Activated CD4-positive, alpha-beta T cell treated with anti-CD3 and anti-CD28 coated beads, Interleukin-2, amount 10 ng/mL, durations not matched to agents 24 days and 14 days (primary cell): ENCODE measurements around the gene PTMA. TPM values are rescaled to one million over a fixed set of nuclear protein-coding genes. Genes with fewer than 3 reads are reported as not detected.

ENCODE experiments used
- DNase-seq: peaks from one replicate; pipeline ENCODE4 v3.0.0; 2022
- H3K27ac Mint-ChIP-seq: one replicate; pipeline ENCODE4 v1.8.0; 2022; ENCODE audit warnings: mild to moderate bottlenecking, mixed read lengths
- H3K27me3 Mint-ChIP-seq: one replicate; pipeline ENCODE4 v1.8.0; 2022; ENCODE audit warnings: mixed read lengths
- H3K36me3 Mint-ChIP-seq: one replicate; pipeline ENCODE4 v1.8.0; 2022; ENCODE audit warnings: low read depth, mild to moderate bottlenecking, mixed read lengths
- H3K4me1 Mint-ChIP-seq: one replicate; pipeline ENCODE4 v1.8.0; 2021; ENCODE audit warnings: mixed read lengths
- H3K4me3 Mint-ChIP-seq: one replicate; pipeline ENCODE4 v1.8.0; 2022; ENCODE audit warnings: mild to moderate bottlenecking, moderate library complexity, mixed read lengths
- H3K9me3 Mint-ChIP-seq: one replicate; pipeline ENCODE4 v1.8.0; 2021; ENCODE audit warnings: mixed read lengths
- intact Hi-C: fragments of 100-400 bp; cut with micrococcal nuclease; formaldehyde crosslinking; loops from one replicate; pipeline ENCODE4 v1.15.1; 2023
- total RNA-seq: library from RNA; stranded (reverse); gene quantifications from 2 replicates; pipeline ENCODE4 v1.2.3, GENCODE V29; 2022

PTMA gene
- total RNA-seq, 1 donor from 2014 or later = 2,379 TPM

DNA sequence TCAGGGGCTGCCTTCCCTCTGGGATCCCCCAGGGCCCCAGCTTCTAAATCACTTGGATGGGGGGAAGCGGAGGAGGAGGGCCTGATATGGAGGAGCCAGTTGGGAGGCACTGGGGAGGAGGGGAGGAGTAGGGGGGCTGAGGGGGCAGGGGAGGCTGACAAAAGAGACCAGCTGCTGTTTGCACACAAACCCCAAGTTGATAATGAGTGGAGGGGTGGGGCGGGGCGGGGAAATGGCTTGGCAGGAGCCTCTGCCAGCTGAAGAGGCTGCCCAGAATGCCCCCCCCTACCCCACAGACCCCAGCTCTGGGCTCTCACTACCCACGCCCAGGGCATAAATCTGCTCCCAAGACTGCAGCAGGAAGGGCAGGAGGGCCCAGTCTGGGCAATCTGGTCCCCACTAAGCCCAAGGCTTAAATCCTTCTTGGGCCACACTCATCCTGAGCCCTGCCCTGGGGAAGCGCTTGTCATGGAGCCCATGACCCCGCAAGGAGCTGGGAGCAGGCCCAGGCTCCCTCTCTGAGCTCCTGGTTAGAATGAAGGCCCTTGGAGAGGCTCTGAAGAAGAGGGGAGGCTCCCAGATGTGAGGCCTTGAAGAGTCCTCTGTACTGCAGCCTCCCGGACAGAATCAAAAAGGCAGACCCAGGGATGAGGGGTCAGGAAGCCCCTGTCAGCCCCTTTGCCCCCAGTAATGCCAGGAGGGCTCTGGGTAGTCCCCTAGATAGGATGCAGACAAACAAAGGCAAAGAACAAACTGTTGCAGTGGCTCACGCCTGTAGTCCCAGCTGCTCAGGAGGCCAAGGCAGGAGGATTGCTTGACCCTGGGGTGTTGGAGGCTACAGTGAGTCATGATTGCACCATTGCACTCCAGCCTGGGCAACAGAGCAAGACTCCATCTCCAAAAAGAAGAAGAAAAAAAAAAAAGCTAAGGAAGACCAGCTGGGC is 24.8 kb upstream of the PTMA start:
- no peak overlapping the region for H3K27ac Mint-ChIP-seq
- no peaks in the 10 kb centered on the region for H3K36me3 Mint-ChIP-seq
- no peak overlapping the region for H3K4me3 Mint-ChIP-seq
- no peaks in the 10 kb centered on the region for H3K9me3 Mint-ChIP-seq
- peaks cover 20% of the 10 kb centered on the region for H3K27me3 Mint-ChIP-seq
- no peak for DNase-seq
- intact Hi-C loops = no loop called here
- H3K4me1 Mint-ChIP-seq = peaks cover 5% of the 10 kb centered on the region

DNA sequence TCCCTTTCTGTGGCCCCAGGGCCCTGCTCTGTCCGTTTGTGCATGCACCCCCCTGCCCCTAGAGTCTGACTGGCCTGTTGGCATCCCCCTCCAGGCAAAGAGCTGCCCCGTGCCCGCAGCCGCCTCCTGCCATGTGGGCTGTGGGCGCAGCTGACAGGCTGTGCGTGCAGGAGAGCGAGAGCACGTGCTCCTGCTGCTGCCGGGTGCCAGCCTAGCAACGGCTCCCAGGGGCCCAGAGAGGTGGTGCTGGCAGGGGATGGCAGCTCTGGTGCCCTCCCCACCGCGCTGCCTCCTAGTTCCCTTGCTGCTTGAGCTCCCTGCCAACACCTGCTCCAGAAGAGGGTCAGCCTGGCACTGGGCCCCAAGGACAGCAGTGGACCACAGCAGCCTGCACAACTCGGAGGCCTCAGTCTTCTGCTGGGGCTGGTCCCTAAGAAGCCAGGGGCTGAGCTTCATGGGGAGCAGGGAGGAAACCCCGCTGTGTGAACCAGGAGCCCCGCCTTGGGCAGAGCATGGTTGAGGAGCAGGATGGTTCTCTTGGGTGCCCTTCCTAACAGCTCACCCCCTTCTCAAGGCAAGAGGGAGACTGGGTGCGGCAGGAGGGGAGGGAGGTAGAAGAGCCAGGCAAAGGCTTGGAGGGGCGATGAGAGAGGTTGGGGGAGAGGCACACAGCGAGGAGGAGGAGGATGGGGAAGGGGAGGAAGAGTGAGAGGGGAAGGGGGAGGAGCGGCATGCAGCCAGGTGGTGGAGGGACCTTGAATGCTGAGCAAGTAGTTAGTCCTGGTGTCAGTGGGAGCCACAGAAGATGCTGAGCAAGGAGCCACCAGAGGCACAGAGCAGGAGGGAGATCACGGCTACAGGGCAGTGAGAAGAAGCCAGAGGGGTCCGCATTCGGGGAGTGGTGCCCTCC is 23.8 kb upstream of the PTMA start:
- H3K27ac Mint-ChIP-seq = no peak overlapping the region
- H3K36me3 Mint-ChIP-seq = no peaks in the 10 kb centered on the region
- peaks cover 5% of the 10 kb centered on the region for H3K4me1 Mint-ChIP-seq
- no peak overlapping the region for H3K4me3 Mint-ChIP-seq
- H3K9me3 Mint-ChIP-seq = no peaks in the 10 kb centered on the region
- DNase-seq = no peak
- intact Hi-C loops = no loop called here
- H3K27me3 Mint-ChIP-seq = peaks cover 18% of the 10 kb centered on the region

DNA sequence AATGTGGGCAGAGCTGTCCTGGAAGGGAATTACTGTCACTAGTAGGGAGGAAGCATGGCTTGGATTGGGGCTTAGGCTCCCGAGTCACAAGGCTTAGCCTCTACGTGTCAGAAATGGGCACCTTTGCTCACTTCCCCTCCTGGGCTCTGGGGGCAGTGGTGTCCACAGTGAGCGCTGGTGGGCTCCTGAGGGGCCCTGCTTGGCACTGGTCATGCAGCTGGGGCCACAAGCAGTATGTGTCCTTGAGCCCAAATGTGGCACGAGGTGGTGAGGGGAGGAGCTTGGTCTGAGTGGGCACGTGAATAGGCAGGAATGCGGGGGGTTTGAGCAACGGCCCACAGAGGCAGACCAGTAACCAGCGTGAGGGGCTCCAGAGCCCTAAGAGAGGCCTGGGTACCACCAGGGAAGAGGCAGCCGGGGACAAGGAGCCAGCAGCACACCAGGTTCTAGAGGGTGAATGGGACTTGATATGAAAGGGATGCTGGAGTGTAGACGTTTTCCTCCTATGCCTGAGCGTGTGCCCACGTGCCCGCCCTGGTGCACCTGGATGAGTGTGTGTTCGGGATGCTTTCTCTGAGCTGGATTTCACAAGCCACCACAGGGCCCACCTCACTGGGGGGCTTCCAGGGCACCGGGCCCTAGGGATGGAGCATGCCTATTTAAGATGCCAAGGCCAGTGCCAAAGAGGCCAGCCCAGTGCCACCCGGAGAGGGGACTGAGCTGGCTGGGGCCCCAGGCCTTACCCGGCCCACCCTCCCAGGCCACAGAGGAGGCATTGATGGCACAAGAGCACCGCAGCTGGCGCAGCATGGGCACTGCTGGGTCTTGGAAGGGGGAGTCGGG is 22.8 kb upstream of the PTMA start:
- intact Hi-C loops = loop anchor here (2.0 kb wide), 1 partner anchor 21 kb away; no protein-coding TSS in a partner anchor
- no peak for DNase-seq
- Mint-ChIP-seq H3K9me3 (no peaks in the 10 kb centered on the region), H3K27me3 (peaks cover 15% of the 10 kb centered on the region), H3K4me3 (no peak overlapping the region), H3K36me3 (no peaks in the 10 kb centered on the region), H3K4me1 (peaks cover 5% of the 10 kb centered on the region), H3K27ac (no peak overlapping the region)

DNA sequence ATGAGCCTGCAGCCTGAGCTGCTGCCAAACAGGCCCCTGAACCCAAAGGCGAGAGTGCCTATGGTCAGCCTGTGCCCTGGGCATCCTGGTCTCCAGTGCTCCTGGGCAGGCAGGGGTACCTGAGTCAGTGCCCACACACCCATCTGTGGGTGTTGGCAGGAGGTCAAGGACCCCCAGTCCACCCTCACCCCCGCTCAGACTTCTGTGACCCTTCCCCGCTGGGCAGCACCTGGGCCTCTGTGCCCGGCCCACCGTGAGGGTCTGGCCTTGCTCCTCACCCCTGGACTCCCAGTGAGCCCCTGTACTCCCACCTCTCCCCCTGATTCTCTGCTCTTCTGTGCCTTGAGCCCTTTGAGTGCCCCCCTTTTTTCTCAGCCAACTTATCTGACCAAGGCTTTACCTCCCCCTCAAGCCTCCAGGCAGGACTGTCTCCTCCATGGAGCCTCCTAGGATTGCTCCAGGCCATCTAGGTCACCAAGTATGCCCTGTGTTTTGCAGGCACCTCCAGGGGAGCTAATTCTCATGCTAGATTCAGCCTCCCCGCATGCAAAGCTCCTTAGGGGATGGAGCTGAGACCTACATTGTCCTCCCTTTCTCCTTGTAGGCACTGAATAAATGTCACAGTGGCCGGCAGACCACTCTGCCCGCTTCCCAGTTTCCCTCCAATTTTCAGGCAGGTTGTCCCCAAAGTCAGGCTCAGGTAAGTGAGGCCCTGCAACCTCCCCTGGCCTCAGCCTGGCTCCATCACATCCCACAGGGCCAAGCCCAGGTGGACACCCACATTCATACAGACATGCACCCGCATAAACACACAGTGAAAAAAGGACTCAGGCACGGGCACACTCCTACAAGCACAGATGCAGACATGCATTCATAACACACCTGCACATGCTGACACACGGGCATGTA is 21.9 kb upstream of the PTMA start:
- Mint-ChIP-seq H3K27me3 (peaks cover 14% of the 10 kb centered on the region), H3K36me3 (no peaks in the 10 kb centered on the region), H3K27ac (no peak overlapping the region), H3K4me3 (no peak overlapping the region), H3K4me1 (peaks cover 5% of the 10 kb centered on the region), H3K9me3 (no peaks in the 10 kb centered on the region)
- DNase-seq = no peak
- intact Hi-C loops = loop anchor here (1.0 to 2.0 kb wide), 2 partner anchors 20 to 29 kb away; no protein-coding TSS in a partner anchor

DNA sequence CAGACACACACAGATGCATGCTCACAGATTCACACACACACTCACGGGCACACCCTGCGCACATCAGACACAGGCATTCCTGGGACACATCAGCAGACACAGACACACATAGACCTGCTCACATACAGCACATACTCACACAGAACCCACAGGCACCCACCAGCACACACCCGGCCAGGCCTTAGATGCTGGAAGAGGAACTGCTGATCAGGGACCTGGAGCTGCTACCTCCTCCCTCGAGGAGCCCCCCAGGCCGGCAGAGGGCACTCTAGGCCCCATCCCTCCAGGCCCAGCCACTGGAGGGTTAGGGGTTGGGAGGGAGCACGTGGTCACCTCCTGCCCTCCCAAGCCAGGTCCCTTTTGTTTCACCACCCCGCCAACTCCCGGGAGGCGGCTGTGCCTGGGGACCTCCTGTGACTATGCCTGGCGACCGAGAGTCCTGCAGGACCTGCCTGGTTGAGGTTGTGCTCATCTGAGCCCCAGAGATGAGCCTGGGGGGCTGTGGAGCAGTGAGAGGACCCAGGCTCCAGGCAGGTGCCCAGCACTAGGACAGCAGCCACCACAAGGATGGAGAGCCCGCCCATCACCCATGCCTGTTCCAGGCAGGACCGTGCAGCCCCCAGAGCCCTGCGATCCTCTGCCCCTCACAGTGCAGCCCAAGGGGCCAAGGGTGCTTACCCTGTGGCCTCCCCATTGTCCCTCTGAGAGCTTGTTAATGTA is 21.0 kb upstream of the PTMA start:
- H3K27me3 Mint-ChIP-seq = peaks cover 8% of the 10 kb centered on the region
- H3K9me3 Mint-ChIP-seq = no peaks in the 10 kb centered on the region
- intact Hi-C loops = loop anchor here (1.0 to 2.0 kb wide), 2 partner anchors 20 to 28 kb away; no protein-coding TSS in a partner anchor
- H3K36me3 Mint-ChIP-seq = no peaks in the 10 kb centered on the region
- H3K4me3 Mint-ChIP-seq = no peak overlapping the region
- peaks cover 5% of the 10 kb centered on the region for H3K4me1 Mint-ChIP-seq
- no peak overlapping the region for H3K27ac Mint-ChIP-seq
- peak; percentile 87 for DNase-seq

DNA sequence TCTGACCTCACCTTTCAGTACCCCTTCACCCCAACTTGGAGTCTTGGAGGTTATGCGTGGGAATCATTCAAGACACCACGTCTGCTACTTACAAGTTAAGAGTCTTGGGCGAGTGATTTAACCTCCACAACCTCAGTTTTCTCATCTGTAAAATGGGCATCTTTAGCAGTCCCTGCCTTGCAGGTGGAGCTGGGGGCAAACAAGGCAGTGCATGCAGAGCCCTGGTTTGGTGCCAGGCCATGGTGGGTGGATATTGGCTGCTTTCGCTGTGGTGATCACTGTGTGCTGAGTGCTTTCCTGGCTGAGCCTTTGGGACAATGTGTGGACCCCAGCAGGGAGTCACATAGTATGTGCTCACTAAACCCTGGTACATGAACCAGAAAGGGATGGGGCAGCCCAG is 20.4 kb upstream of the PTMA start:
- Mint-ChIP-seq H3K9me3 (no peaks in the 10 kb centered on the region), H3K36me3 (no peaks in the 10 kb centered on the region), H3K4me3 (no peak overlapping the region), H3K4me1 (peaks cover 5% of the 10 kb centered on the region), H3K27me3 (peaks cover 3% of the 10 kb centered on the region), H3K27ac (peak overlapping the region; percentile 53)
- intact Hi-C loops = loop anchor here (1.0 to 2.0 kb wide), 2 partner anchors 19 to 27 kb away; no protein-coding TSS in a partner anchor
- no peak for DNase-seq

DNA sequence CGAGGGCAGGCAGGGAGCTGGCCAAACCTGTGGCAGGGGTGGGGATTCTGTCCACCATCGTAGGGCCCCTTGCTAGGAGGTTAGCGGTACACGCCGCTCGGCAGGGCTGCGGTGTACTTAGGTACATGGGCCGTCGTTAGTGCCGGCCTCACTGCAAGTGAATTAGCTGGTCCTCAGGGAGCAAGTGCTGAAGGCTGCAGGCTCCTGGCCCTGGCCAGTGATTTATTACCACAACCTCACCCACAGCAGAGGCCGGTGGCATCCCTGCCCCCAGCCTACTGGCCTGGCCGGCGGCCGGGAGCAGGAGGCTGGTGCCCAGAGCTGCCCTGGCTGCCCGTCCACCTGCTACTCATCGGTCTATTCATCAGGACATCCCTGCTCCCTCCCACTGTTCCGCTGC is 19.6 kb upstream of the PTMA start:
- Mint-ChIP-seq H3K4me1 (peaks cover 5% of the 10 kb centered on the region), H3K4me3 (no peak overlapping the region), H3K27ac (no peak overlapping the region), H3K27me3 (peaks cover 3% of the 10 kb centered on the region), H3K36me3 (no peaks in the 10 kb centered on the region), H3K9me3 (no peaks in the 10 kb centered on the region)
- no peak for DNase-seq
- intact Hi-C loops = no loop called here

DNA sequence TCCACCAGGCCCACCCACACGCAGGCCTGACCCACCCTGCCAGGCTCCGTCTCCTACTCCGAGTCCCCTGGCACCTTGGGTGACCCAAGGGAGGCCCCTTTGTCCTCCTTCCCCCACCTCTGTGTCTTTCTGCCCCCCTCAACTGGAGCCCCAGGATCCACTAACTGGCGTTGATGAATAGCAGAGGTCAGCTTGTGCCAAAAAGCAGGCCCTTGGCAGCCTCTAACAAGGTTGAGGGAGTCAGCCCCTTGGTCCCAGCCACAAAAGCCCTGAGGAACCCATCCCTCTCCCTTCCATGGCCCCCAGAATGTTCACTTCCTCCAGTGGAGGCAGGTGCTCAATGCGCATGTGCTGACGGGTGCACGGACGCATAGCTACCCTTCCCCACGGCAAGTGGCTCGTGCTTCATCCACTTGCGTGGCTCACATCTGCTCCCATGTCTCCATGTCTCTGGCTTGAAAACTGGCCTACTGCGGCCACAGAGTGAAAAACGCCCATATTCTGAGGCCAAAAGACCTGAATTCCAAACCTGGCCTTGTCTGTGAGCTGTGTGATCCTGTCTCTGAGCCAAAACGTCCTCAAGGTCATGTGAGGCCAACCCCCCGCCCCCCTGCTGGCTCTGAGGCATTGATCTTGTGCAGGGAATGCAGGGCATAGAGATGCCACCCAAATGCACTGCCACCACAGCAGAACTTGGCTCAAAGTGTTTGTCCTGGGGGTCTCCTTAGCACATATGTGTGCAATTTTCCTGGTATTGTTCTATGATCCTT is 19.0 kb upstream of the PTMA start:
- Mint-ChIP-seq H3K36me3 (no peaks in the 10 kb centered on the region), H3K4me3 (no peak overlapping the region), H3K4me1 (peaks cover 5% of the 10 kb centered on the region), H3K27ac (no peak overlapping the region), H3K27me3 (no peaks in the 10 kb centered on the region), H3K9me3 (no peaks in the 10 kb centered on the region)
- no peak for DNase-seq
- intact Hi-C loops = no loop called here

DNA sequence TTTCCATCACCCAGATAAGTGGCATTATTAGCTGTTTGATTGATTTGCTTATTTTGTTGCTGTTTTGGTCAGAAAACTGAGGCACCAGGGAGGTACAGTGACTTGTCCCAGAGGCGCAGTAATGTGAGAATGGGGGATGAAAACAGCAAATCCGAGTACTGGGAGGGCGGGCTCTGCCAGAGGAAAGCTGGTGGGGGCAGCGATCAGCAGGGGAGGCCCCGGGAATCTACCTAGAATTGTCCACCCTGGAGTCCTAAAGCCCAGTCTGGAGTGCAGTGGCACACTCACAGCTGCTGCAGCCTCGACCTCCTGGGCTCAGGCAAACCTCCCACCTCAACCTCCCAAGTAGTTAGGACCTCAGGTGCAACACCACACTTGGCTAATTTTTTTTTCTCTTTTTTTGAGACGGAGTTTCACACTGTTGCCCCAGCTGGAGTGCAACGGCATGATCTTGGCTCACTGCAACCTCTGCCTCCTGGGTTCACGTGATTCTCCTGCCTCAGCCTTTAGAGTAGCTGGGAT is 17.0 kb upstream of the PTMA start:
- Mint-ChIP-seq H3K4me3 (no peak overlapping the region), H3K27ac (no peak overlapping the region), H3K4me1 (peaks cover 5% of the 10 kb centered on the region), H3K36me3 (no peaks in the 10 kb centered on the region), H3K27me3 (no peaks in the 10 kb centered on the region), H3K9me3 (no peaks in the 10 kb centered on the region)
- no peak for DNase-seq
- intact Hi-C loops = no loop called here

DNA sequence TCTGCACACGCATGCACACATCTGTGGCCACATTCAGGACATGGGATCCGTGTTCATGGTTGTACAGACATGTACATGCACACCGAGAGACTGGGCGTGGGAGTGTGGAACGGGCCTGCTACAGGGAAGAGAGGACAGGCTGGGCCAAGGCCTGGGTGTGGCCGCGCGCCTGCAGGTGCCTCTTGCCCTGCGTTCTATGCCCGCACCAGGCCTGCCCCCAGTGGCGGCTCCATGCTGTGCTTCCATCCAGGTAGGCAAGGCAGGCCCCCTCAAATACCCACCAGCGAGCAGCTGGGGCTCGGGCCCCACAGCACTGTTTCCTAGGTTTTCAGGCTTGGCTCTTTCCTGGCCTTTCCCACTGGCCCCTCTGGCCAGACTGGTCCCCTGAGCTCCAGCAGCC is 15.5 kb upstream of the PTMA start:
- Mint-ChIP-seq H3K36me3 (no peaks in the 10 kb centered on the region), H3K9me3 (no peaks in the 10 kb centered on the region), H3K27ac (no peak overlapping the region), H3K4me1 (no peaks in the 10 kb centered on the region), H3K4me3 (no peak overlapping the region), H3K27me3 (no peaks in the 10 kb centered on the region)
- intact Hi-C loops = no loop called here
- DNase-seq = no peak

DNA sequence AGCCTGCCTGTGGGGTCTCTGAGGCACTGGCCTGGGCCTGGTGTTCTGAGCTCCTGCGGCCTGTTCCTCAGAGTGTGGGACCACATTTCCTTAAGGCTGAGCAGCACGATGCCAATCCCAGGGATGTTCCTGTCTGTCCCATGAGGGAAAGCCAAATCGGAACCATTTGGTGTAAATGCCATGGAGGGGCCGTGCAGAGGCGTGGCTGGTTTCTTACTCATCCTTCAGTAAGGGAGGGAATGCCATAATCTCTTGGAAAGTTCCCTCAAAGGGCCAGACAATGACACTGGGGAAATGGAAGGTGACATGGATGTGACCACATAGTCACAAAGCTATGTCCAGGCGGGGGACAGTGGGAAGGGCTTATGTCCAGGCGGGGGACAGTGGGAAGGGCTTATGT is 14.4 kb upstream of the PTMA start:
- no peak overlapping the region for H3K4me3 Mint-ChIP-seq
- no peaks in the 10 kb centered on the region for H3K9me3 Mint-ChIP-seq
- H3K27me3 Mint-ChIP-seq = no peaks in the 10 kb centered on the region
- no peak overlapping the region for H3K27ac Mint-ChIP-seq
- H3K4me1 Mint-ChIP-seq = no peaks in the 10 kb centered on the region
- intact Hi-C loops = no loop called here
- H3K36me3 Mint-ChIP-seq = no peaks in the 10 kb centered on the region
- no peak for DNase-seq
